Muscle of leg (tissue), 11 donors: ENCODE data around the gene FNDC10. TPM values are rescaled to one million over a fixed set of nuclear protein-coding genes. Genes with fewer than 3 reads are reported as not detected.
"Not testable (repeated sequence)": the region's sequence is repeated elsewhere in the genome, so short reads cannot be mapped to it uniquely, and the experiment has no call there.

Experiments
- DNase-seq: peaks from one replicate; pipeline ENCODE4 v3.0.0; 2013
- H3K27ac ChIP-seq: one replicate; pipeline ENCODE4 v1.5.1; 2013; ENCODE audit warnings: mild to moderate bottlenecking, low read length, control low read depth
- H3K27me3 ChIP-seq: one replicate; pipeline ENCODE4 v1.6.1; 2013; ENCODE audit warnings: low read length; ENCODE audit not compliant: control insufficient read depth, insufficient read depth
- H3K36me3 ChIP-seq: one replicate; pipeline ENCODE4 v1.6.1; 2013; ENCODE audit warnings: low read length; ENCODE audit not compliant: control insufficient read depth, insufficient read depth
- H3K4me1 ChIP-seq: one replicate; pipeline ENCODE4 v1.6.1; 2013; ENCODE audit warnings: low read length; ENCODE audit not compliant: control insufficient read depth, insufficient read depth
- H3K4me3 ChIP-seq: one replicate; pipeline ENCODE4 v1.5.1; 2013; ENCODE audit warnings: low read length, control low read depth
- H3K9me3 ChIP-seq: replicated peaks from 2 replicates; pipeline ENCODE4 v1.6.1; 2013; ENCODE audit warnings: low read depth, low read length; ENCODE audit not compliant: control insufficient read depth
- WGBS: methylation state at CpG from one replicate; pipeline ENCODE4 v1.1.5; 2013; ENCODE audit warnings: missing lambda C conversion rate; ENCODE audit not compliant: insufficient coverage; 5-methylcytosine and 5-hydroxymethylcytosine counted together
- polyA plus RNA-seq, 8 donors: library from polyadenylated mRNA; unstranded; fragments of 120-200 nt; gene quantifications; one replicate each; pipeline versions ENCODE4 v1.2.1 to v1.2.3, GENCODE V29; 2013; ENCODE audit warnings: inconsistent platforms in 1 of 8, low replicate concordance in 1 of 8; ENCODE audit not compliant: insufficient read length in 8 of 8, insufficient read depth in 1 of 8
- total RNA-seq: library from RNA; stranded (reverse); fragments of 120-200 nt; gene quantifications from one replicate; pipeline ENCODE4 v1.2.4, GENCODE V29; 2013

The FNDC10 gene
- total and polyA plus RNA-seq, 9 donors: 0.62 to 3.3 (median 2.6) TPM

GRCh38 chr1:1563688-1564087 lies 36.2 kb downstream of the FNDC10 start:
- Histone ChIP-seq H3K36me3 (peaks cover 60% of the 10 kb centered on the region), H3K9me3 (no peaks in the 10 kb centered on the region), H3K27me3 (no peaks in the 10 kb centered on the region), H3K27ac (no peak overlapping the region), H3K4me3 (no peak overlapping the region), H3K4me1 (peaks cover 19% of the 10 kb centered on the region)
- WGBS: 90% methylated on average over 9 of the region's 12 CpGs
- no peak for DNase-seq

- WGBS: 83% methylated on average over 16 of the region's 21 CpGs
- Histone ChIP-seq H3K4me1 (peaks cover 9% of the 10 kb centered on the region), H3K4me3 (no peak overlapping the region), H3K9me3 (no peaks in the 10 kb centered on the region), H3K36me3 (peaks cover 60% of the 10 kb centered on the region), H3K27me3 (no peaks in the 10 kb centered on the region), H3K27ac (no peak overlapping the region)
- no peak for DNase-seq
Measured at GRCh38 chr1:1562556-1563195, 37.3 kb downstream of the FNDC10 start.

GRCh38 chr1:1561801-1562470 lies 38.0 kb downstream of the FNDC10 start:
- 92% methylated on average over 10 of the region's 15 CpGs for WGBS
- H3K4me1 ChIP-seq: peaks cover 3% of the 10 kb centered on the region
- H3K4me3 ChIP-seq: no peak overlapping the region
- no peak overlapping the region for H3K27ac ChIP-seq
- no peaks in the 10 kb centered on the region for H3K9me3 ChIP-seq
- H3K27me3 ChIP-seq: no peaks in the 10 kb centered on the region
- H3K36me3 ChIP-seq: peaks cover 61% of the 10 kb centered on the region
- no peak for DNase-seq

GRCh38 chr1:1560178-1560577 lies 39.8 kb downstream of the FNDC10 start:
- H3K36me3 ChIP-seq: peaks cover 52% of the 10 kb centered on the region
- no peaks in the 10 kb centered on the region for H3K4me1 ChIP-seq
- no peak overlapping the region for H3K27ac ChIP-seq
- H3K9me3 ChIP-seq: no peaks in the 10 kb centered on the region
- 81% methylated on average over 6 of the region's 9 CpGs for WGBS
- H3K4me3 ChIP-seq: no peak overlapping the region
- no peaks in the 10 kb centered on the region for H3K27me3 ChIP-seq
- no peak for DNase-seq

- Histone ChIP-seq H3K27me3 (no peaks in the 10 kb centered on the region), H3K36me3 (peaks cover 44% of the 10 kb centered on the region), H3K27ac (no peak overlapping the region), H3K9me3 (no peaks in the 10 kb centered on the region), H3K4me1 (no peaks in the 10 kb centered on the region), H3K4me3 (no peak overlapping the region)
- WGBS: 79% methylated on average over 17 of the region's 17 CpGs
- DNase-seq: no peak
Measured at GRCh38 chr1:1559066-1559465, 40.9 kb downstream of the FNDC10 start.

- H3K27me3 ChIP-seq: no peaks in the 10 kb centered on the region
- no peak overlapping the region for H3K4me3 ChIP-seq
- no peaks in the 10 kb centered on the region for H3K9me3 ChIP-seq
- H3K4me1 ChIP-seq: no peaks in the 10 kb centered on the region
- H3K27ac ChIP-seq: no peak overlapping the region
- DNase-seq: no peak
- WGBS: 56% methylated on average over 4 of the region's 4 CpGs
- H3K36me3 ChIP-seq: peaks cover 42% of the 10 kb centered on the region
Measured at GRCh38 chr1:1558591-1558990, 41.3 kb downstream of the FNDC10 start.

GRCh38 chr1:1557688-1558087 lies 42.2 kb downstream of the FNDC10 start:
- WGBS: 97% methylated on average over 6 of the region's 7 CpGs
- not testable (repeated sequence) for H3K27me3 ChIP-seq, H3K4me3 ChIP-seq, H3K27ac ChIP-seq, H3K4me1 ChIP-seq, H3K9me3 ChIP-seq, DNase-seq
- peaks cover 34% of the 10 kb centered on the region for H3K36me3 ChIP-seq

GRCh38 chr1:1556961-1557360 lies 43.0 kb downstream of the FNDC10 start:
- not testable (repeated sequence) for H3K4me3 ChIP-seq, H3K9me3 ChIP-seq, H3K4me1 ChIP-seq, H3K27me3 ChIP-seq, DNase-seq, H3K27ac ChIP-seq
- 94% methylated on average over 8 of the region's 11 CpGs for WGBS
- H3K36me3 ChIP-seq: peaks cover 27% of the 10 kb centered on the region

- DNase-seq: no peak
- Histone ChIP-seq H3K27me3 (no peaks in the 10 kb centered on the region), H3K9me3 (no peaks in the 10 kb centered on the region), H3K4me3 (no peak overlapping the region), H3K27ac (no peak overlapping the region), H3K4me1 (no peaks in the 10 kb centered on the region), H3K36me3 (peaks cover 22% of the 10 kb centered on the region)
- WGBS: 87% methylated on average over 5 of the region's 6 CpGs
Measured at GRCh38 chr1:1556505-1556904, 43.4 kb downstream of the FNDC10 start.

GRCh38 chr1:1554926-1555915 lies 44.7 kb downstream of the FNDC10 start:
- DNase-seq: no peak
- WGBS: 50% methylated on average over 20 of the region's 31 CpGs
- Histone ChIP-seq H3K27me3 (no peaks in the 10 kb centered on the region), H3K4me3 (no peak overlapping the region), H3K9me3 (no peaks in the 10 kb centered on the region), H3K27ac (no peak overlapping the region), H3K36me3 (peaks cover 11% of the 10 kb centered on the region), H3K4me1 (peaks cover 10% of the 10 kb centered on the region)
